HG02759 (cell line): ENCODE measurements around the gene FILIP1L.

Source experiments
- ATAC-seq: cut with Tn5 transposase; IDR thresholded peaks from one replicate; pipeline ENCODE4 v1.9.1; 2021; ENCODE audit warnings: mild to moderate bottlenecking, moderate library complexity; ENCODE audit not compliant: unreplicated experiment

FILIP1L gene

GRCh38 chr3:100114413-100115030 is at the start of gene FILIP1L:
FILIP1L (minus strand) TSS chr3:100114501.
- ATAC-seq, result no peak

GRCh38 chr3:100163787-100164186 is 49.5 kb upstream of the FILIP1L start:
- no peak for ATAC-seq

GRCh38 chr3:100160521-100160920 is 46.2 kb upstream of the FILIP1L start:
- no peak for ATAC-seq

- ATAC-seq, result no peak
Measured at GRCh38 chr3:100159331-100160153, 45.2 kb upstream of the FILIP1L start.

- ATAC-seq, result no peak
Measured at GRCh38 chr3:100158918-100159330, 44.6 kb upstream of the FILIP1L start.

GRCh38 chr3:100157685-100158084 is 43.4 kb upstream of the FILIP1L start:
- ATAC-seq, result no peak

- ATAC-seq, result no peak
Measured at GRCh38 chr3:100155590-100155989, 41.3 kb upstream of the FILIP1L start.

- ATAC-seq, result no peak
Measured at GRCh38 chr3:100155128-100155527, 40.8 kb upstream of the FILIP1L start.

GRCh38 chr3:100154171-100154570 is 39.9 kb upstream of the FILIP1L start:
- no peak for ATAC-seq

GRCh38 chr3:100151024-100151707 is 36.9 kb upstream of the FILIP1L start:
- no peak for ATAC-seq

- no peak for ATAC-seq
Measured at GRCh38 chr3:100150473-100150872, 36.2 kb upstream of the FILIP1L start.

GRCh38 chr3:100149713-100150415 is 35.6 kb upstream of the FILIP1L start:
- ATAC-seq, result no peak

GRCh38 chr3:100149130-100149529 is 34.8 kb upstream of the FILIP1L start:
- no peak for ATAC-seq

- peak; percentile 88 for ATAC-seq
Measured at GRCh38 chr3:100144255-100144866, 30.1 kb upstream of the FILIP1L start.

- no peak for ATAC-seq
Measured at GRCh38 chr3:100141586-100141985, 27.3 kb upstream of the FILIP1L start.

- no peak for ATAC-seq
Measured at GRCh38 chr3:100140976-100141375, 26.7 kb upstream of the FILIP1L start.

GRCh38 chr3:100136921-100137320 is 22.6 kb upstream of the FILIP1L start:
- ATAC-seq, result no peak

- ATAC-seq, result no peak
Measured at GRCh38 chr3:100131241-100131640, 16.9 kb upstream of the FILIP1L start.

- no peak for ATAC-seq
Measured at GRCh38 chr3:100129941-100130340, 15.6 kb upstream of the FILIP1L start.

- no peak for ATAC-seq
Measured at GRCh38 chr3:100128565-100128964, 14.3 kb upstream of the FILIP1L start.

- no peak for ATAC-seq
Measured at GRCh38 chr3:100127792-100128191, 13.5 kb upstream of the FILIP1L start.
